GM08714 (cell line): ENCODE measurements around the gene C16orf95.

Source experiments
- H3K4me3 ChIP-seq: fragments of 200-500 bp; sonication (Bioruptor generic); 2 replicates; pipeline ENCODE4 v1.5.1; 2014; ENCODE audit warnings: mild to moderate bottlenecking, low read length, inconsistent platforms
- ZNF274 ChIP-seq: IDR thresholded peaks from 2 replicates; pipeline ENCODE4 v1.6.1; 2012; ENCODE audit warnings: mild to moderate bottlenecking, low read depth, low read length

C16orf95 gene

GRCh38 chr16:87255866-87256265, 61.3 kb downstream of the C16orf95 start:
- TF ChIP-seq ZNF274: no peak
- no peak overlapping the region for H3K4me3 ChIP-seq

- TF ChIP-seq ZNF274: no peak
- no peak overlapping the region for H3K4me3 ChIP-seq
These were observed 62.5 kb downstream of the C16orf95 start for GRCh38 chr16:87254734-87255133.

GRCh38 chr16:87254296-87254695, 62.9 kb downstream of the C16orf95 start:
- no peak for TF ChIP-seq ZNF274
- no peak overlapping the region for H3K4me3 ChIP-seq

GRCh38 chr16:87253536-87253935, 63.7 kb downstream of the C16orf95 start:
- TF ChIP-seq ZNF274: no peak
- no peak overlapping the region for H3K4me3 ChIP-seq
